ENCODE measurements around the gene KCNK1. TPM values are rescaled to one million over a fixed set of nuclear protein-coding genes. Genes with fewer than 3 reads are reported as not detected.
"Not testable (repeated sequence)": the region's sequence is repeated elsewhere in the genome, so short reads cannot be mapped to it uniquely, and the experiment has no call there.

KCNK1 gene
- total RNA-seq, 2 donors from 2014 or later, result 31.2 to 48.0 TPM

DNA sequence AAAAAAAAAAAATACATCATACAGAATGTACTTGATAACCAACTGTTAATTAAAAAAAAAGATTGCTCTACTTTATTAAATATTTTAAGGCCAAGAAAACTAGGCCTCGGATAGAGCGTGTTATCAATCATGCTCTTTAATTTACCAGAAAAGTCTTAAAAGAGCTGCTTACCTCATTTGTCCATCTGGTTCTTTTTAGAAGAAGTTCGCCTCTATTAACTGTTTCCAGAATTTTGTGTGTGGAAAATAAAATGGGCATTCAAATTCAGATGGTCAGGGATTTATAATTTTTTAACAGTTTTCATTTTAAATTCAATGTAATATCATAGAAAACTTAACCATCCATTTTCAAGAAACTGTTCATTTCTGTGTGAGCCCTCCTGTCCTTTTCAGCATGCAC is 53.8 kb downstream of the KCNK1 start:
- H3K9ac ChIP-seq (ENCODE audit: low read depth in 2 of 2, low read length in 2 of 2), result no peak overlapping the region
- TF ChIP-seq, protein P1, sequence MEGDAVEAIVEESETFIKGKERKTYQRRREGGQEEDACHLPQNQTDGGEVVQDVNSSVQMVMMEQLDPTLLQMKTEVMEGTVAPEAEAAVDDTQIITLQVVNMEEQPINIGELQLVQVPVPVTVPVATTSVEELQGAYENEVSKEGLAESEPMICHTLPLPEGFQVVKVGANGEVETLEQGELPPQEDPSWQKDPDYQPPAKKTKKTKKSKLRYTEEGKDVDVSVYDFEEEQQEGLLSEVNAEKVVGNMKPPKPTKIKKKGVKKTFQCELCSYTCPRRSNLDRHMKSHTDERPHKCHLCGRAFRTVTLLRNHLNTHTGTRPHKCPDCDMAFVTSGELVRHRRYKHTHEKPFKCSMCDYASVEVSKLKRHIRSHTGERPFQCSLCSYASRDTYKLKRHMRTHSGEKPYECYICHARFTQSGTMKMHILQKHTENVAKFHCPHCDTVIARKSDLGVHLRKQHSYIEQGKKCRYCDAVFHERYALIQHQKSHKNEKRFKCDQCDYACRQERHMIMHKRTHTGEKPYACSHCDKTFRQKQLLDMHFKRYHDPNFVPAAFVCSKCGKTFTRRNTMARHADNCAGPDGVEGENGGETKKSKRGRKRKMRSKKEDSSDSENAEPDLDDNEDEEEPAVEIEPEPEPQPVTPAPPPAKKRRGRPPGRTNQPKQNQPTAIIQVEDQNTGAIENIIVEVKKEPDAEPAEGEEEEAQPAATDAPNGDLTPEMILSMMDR (IDR thresholded peaks at IDR 0.05), result no peak
- H3K4me3 ChIP-seq, result no peak overlapping the region
- H3K36me3 ChIP-seq, result no peaks in the 10 kb centered on the region
- no peaks in the 10 kb centered on the region for H3K27me3 ChIP-seq
- intact Hi-C loops (cut with DNase I), result no loop called here
- DNase-seq, result no peak
- H3K4me1 ChIP-seq, result no peaks in the 10 kb centered on the region
- H3K9me3 ChIP-seq, result no peaks in the 10 kb centered on the region
- no peak overlapping the region for H3K27ac ChIP-seq

DNA sequence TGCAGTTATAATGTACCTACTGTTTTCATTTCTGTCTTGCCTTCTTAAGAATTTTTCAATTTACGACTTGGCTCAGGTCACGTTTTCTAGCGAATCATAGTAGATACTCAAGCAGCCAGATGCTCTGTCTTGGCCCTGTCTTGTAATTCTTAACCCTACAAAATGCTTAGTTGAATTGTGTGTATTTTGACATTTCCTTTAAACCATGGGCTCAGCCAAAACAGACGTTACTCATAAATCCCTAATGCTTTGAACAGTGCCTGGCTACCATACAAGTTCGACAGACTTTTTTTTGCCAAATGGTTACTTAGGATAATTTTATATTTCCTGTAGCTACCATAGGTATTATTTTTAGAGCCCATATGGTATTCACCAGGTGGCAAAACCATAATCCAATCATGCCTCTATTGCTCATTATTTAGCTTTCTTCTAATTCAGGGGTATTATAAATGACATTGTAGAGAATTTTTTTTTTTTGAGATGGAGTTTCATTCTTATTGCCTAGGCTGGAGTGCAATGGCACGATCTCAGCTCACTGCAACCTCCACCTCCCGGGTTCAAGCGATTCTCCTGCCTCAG is 54.3 kb downstream of the KCNK1 start:
- no peak overlapping the region for H3K4me3 ChIP-seq
- H3K4me1 ChIP-seq, result no peaks in the 10 kb centered on the region
- H3K9me3 ChIP-seq, result no peaks in the 10 kb centered on the region
- H3K27me3 ChIP-seq, result no peaks in the 10 kb centered on the region
- intact Hi-C loops (cut with DNase I), result no loop called here
- TF ChIP-seq, protein P1 (IDR thresholded peaks at IDR 0.05), result no peak
- H3K27ac ChIP-seq, result peak overlapping the region; percentile 73
- H3K36me3 ChIP-seq, result no peaks in the 10 kb centered on the region
- H3K9ac ChIP-seq (ENCODE audit: low read depth in 2 of 2, low read length in 2 of 2), result no peak overlapping the region
- DNase-seq, result no peak

- Histone ChIP-seq H3K27me3 (no peaks in the 10 kb centered on the region), H3K27ac (peak overlapping the region; percentile 73), H3K36me3 (no peaks in the 10 kb centered on the region), H3K4me1 (no peaks in the 10 kb centered on the region), H3K4me3 (no peak overlapping the region), H3K9me3 (no peaks in the 10 kb centered on the region), H3K9ac (ENCODE audit: low read depth in 2 of 2, low read length in 2 of 2) (no peak overlapping the region)
- TF ChIP-seq, protein P1 (IDR thresholded peaks at IDR 0.05), result no peak
- intact Hi-C loops (cut with DNase I), result no loop called here
- peak; percentile 55 for DNase-seq
Observed at GRCh38 chr1:233668725-233669294, 54.9 kb downstream of the KCNK1 start.

GRCh38 chr1:233670363-233670762 is 56.5 kb downstream of the KCNK1 start:
- H3K4me1 ChIP-seq; H3K27me3 ChIP-seq; intact Hi-C loops (cut with DNase I); H3K9ac ChIP-seq (ENCODE audit: low read depth in 2 of 2, low read length in 2 of 2); H3K9me3 ChIP-seq; H3K4me3 ChIP-seq; H3K36me3 ChIP-seq; DNase-seq; H3K27ac ChIP-seq: not testable (repeated sequence)

GRCh38 chr1:233671286-233671685 is 57.4 kb downstream of the KCNK1 start:
- H3K4me1 ChIP-seq, result no peaks in the 10 kb centered on the region
- no peak for DNase-seq
- H3K27ac ChIP-seq, result no peak overlapping the region
- intact Hi-C loops (cut with DNase I), result no loop called here
- TF ChIP-seq, protein P1 (IDR thresholded peaks at IDR 0.05), result no peak
- H3K27me3 ChIP-seq, result no peaks in the 10 kb centered on the region
- no peak overlapping the region for H3K9ac ChIP-seq (ENCODE audit: low read depth in 2 of 2, low read length in 2 of 2)
- H3K9me3 ChIP-seq, result no peaks in the 10 kb centered on the region
- H3K36me3 ChIP-seq, result no peaks in the 10 kb centered on the region
- no peak overlapping the region for H3K4me3 ChIP-seq

DNA sequence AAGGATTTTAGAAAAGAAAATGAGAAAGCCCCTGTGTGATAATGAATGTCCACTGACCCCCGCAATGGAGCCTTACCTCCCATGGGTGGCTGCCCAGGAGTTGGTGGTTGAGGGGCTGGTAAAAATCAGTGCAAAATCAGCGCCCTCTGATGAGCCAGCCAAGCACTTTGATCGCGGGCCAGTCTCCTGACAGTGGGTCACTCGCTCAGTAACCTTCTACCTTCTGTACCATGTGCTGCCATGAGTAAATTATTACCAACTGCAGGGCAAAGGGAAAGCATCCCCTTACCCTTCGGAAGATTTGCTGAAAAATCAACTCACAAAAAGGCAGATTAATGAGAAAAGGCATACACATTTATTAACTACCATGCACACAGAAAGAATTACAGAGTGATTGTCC is 58.8 kb downstream of the KCNK1 start:
- H3K36me3 ChIP-seq, result no peaks in the 10 kb centered on the region
- TF ChIP-seq, protein P1 (IDR thresholded peaks at IDR 0.05), result no peak
- H3K4me3 ChIP-seq, result no peak overlapping the region
- no peaks in the 10 kb centered on the region for H3K27me3 ChIP-seq
- H3K9ac ChIP-seq (ENCODE audit: low read depth in 2 of 2, low read length in 2 of 2), result no peak overlapping the region
- no peaks in the 10 kb centered on the region for H3K9me3 ChIP-seq
- no peak overlapping the region for H3K27ac ChIP-seq
- DNase-seq, result no peak
- intact Hi-C loops (cut with DNase I), result no loop called here
- H3K4me1 ChIP-seq, result no peaks in the 10 kb centered on the region
